Fibroblast of villous mesenchyme (primary cell): ENCODE data around the gene ANKHD1. TPM values are rescaled to one million over a fixed set of nuclear protein-coding genes. Genes with fewer than 3 reads are reported as not detected.

Source experiments
- DNase-seq: peaks from one replicate; pipeline ENCODE4 v3.0.0-alpha.2; 2010; ENCODE audit warnings: low read depth
- H3K4me3 ChIP-seq: 2 replicates; pipeline ENCODE4 v1.5.1; 2011; ENCODE audit warnings: low read depth, mild to moderate bottlenecking, low read length
- total RNA-seq: library from RNA; depleted of rRNA; stranded (reverse); fragments of >200 nt; gene quantifications from 2 replicates; pipeline ENCODE4 v1.2.3, GENCODE V29; 2012
- TF ChIP-seq, protein P1 (sequence below): IDR thresholded peaks from 2 replicates; pipeline ENCODE4 v1.5.1; 2012; ENCODE audit warnings: low read depth, mild to moderate bottlenecking, low read length; ENCODE audit not compliant: insufficient read depth

The ANKHD1 gene
- total RNA-seq, 1 donor = 64.8 TPM

DNA sequence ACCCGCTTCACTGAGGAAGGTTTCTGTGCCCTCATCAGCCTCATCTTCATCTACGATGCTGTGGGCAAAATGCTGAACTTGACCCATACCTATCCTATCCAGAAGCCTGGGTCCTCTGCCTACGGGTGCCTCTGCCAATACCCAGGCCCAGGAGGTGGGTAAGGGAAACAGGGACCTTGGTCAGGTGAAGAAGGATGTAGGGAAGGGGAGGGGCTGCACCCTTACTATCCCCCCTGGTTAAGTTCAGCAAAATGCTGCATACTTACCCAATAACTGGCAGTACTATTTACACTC, 37.2 kb upstream of the ANKHD1 start:
- H3K4me3 ChIP-seq = no peak overlapping the region
- TF ChIP-seq, protein P1, sequence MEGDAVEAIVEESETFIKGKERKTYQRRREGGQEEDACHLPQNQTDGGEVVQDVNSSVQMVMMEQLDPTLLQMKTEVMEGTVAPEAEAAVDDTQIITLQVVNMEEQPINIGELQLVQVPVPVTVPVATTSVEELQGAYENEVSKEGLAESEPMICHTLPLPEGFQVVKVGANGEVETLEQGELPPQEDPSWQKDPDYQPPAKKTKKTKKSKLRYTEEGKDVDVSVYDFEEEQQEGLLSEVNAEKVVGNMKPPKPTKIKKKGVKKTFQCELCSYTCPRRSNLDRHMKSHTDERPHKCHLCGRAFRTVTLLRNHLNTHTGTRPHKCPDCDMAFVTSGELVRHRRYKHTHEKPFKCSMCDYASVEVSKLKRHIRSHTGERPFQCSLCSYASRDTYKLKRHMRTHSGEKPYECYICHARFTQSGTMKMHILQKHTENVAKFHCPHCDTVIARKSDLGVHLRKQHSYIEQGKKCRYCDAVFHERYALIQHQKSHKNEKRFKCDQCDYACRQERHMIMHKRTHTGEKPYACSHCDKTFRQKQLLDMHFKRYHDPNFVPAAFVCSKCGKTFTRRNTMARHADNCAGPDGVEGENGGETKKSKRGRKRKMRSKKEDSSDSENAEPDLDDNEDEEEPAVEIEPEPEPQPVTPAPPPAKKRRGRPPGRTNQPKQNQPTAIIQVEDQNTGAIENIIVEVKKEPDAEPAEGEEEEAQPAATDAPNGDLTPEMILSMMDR = no peak
- DNase-seq = no peak

DNA sequence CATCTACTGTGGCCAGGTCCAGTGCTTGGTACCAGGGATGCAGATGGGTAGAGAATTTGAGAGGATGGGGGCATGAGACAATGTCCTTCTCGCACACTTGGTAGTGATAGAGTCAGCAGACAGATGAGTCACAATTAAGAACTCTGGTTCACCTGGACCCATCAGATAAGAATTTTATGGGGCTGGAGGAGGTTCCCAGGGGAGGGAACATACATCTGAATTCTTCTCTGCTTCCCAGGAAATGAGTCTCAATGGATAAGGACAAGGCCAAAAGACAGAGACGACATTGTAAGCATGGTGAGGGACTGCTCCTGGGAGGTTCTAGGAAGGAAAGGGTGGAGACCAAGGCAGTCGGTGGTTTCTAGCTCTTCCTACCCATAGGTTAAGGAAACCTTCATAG, 36.4 kb upstream of the ANKHD1 start:
- no peak for DNase-seq
- TF ChIP-seq, protein P1 = no peak
- no peak overlapping the region for H3K4me3 ChIP-seq

GRCh38 chr5:140365941-140366340, 35.7 kb upstream of the ANKHD1 start:
- no peak overlapping the region for H3K4me3 ChIP-seq
- DNase-seq = no peak
- TF ChIP-seq, protein P1 = no peak

DNA sequence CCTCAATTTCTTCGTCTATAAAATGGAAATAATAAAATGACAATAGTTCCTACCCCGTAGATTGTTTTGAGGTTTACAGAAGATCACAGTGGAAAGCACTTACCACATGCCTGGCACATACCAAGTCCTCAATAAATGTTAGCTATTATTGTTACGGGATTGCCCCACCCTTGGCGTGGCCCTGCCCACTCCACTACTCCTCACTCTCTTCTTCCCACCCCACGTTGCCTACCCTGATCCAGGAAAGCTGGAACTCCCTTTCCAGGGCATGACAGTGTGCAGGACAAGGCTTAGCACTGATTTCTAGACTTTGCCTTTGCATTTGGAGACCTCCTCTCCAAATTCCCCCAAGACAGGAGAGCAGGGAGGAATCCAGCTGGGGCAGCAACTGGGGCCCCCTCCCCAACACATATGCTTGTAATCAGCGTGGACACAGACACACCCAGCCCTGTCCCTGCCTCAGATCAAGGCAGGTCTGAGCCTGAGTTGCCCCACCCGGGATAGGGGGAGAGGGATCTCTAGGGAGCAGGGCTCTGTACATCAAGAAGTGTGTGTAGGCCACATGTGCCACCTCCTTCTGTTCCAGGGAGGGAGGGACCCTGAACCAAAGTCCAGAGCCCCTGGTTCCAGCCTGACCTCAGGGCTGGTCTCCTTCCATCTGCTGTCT, 34.9 kb upstream of the ANKHD1 start:
- no peak for DNase-seq
- TF ChIP-seq, protein P1 = no peak
- no peak overlapping the region for H3K4me3 ChIP-seq

GRCh38 chr5:140367256-140368013, 34.2 kb upstream of the ANKHD1 start:
- no peak for DNase-seq
- TF ChIP-seq, protein P1 = no peak
- no peak overlapping the region for H3K4me3 ChIP-seq

DNA sequence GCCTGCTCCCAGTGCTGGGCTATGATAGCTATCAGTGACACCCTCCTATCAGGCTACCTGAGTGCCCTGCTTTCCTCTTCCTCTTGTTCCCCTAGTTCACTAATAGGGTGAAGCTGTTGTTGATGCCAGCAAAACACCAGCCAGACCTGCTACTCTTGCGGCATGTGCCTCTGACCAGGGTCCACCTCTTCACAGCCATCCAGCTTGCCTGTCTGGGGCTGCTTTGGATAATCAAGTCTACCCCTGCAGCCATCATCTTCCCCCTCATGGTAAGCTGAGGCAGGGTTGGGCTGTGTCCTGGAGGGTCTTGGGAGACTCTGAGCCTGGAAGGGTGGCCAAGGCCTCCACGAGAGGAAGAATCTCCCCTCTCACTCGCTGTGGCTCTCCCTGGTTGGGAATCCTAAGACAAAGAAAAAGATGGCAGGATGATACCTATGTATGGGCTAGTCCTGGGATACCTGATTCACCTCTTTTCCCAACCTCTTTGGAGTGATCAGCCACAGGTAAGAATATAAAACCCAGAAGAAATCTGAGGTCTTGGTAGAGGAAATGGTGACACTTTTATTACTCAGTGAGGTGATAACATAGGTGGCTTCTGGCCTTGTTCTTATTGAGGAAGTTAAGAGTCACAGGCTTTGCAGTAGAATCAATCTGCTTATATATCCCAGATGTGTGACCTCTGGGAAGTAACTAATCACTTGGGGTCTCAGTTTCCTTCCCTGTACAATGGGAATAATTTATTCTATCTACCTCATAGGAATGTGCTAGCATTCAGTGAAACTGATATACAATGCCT, 30.1 kb upstream of the ANKHD1 start:
- H3K4me3 ChIP-seq = no peak overlapping the region
- no peak for DNase-seq
- TF ChIP-seq, protein P1 = no peak
